ENCODE results near the gene TOP2A. TPM values are rescaled to one million over a fixed set of nuclear protein-coding genes. Genes with fewer than 3 reads are reported as not detected.
A peak's percentile ranks its signal among the peaks of the same experiment; 100 is the strongest.

TOP2A gene
- total RNA-seq, 1 donor = 14.5 TPM

GRCh38 chr17:40342504-40343218 is 75.0 kb downstream of the TOP2A start:
- DNase-seq (ENCODE audit: insufficient read length, low spot score, missing footprints) = peak; percentile 89
- H3K79me2 ChIP-seq (ENCODE audit: insufficient read depth, low read length) = peaks cover 85% of the 10 kb centered on the region
- no peak overlapping the region for H2AFZ ChIP-seq (ENCODE audit: low read length)
- peaks cover 54% of the 10 kb centered on the region for H4K20me1 ChIP-seq (ENCODE audit: insufficient read depth, low read length)
- peaks cover 4% of the 10 kb centered on the region for H3K36me3 ChIP-seq (ENCODE audit: insufficient read depth, low read length)
- TF ChIP-seq CTCF (IDR thresholded peaks at IDR 0.05; ENCODE audit: extremely low read depth, low read depth, low read length) = no peak
- H3K4me1 ChIP-seq (ENCODE audit: insufficient read depth, low read length) = peaks cover 53% of the 10 kb centered on the region
- peak overlapping the region; percentile 92 for H3K4me2 ChIP-seq (ENCODE audit: insufficient read depth, low read length)
- no peaks in the 10 kb centered on the region for H3K9me3 ChIP-seq (ENCODE audit: low read depth, low read length)
- peak overlapping the region; percentile 72 for H3K27ac ChIP-seq (ENCODE audit: low read depth, low read length)
- no peaks in the 10 kb centered on the region for H3K27me3 ChIP-seq (ENCODE audit: insufficient read depth, low read length)
- H3K4me3 ChIP-seq (ENCODE audit: insufficient read depth, low read length) = peak overlapping the region; percentile 81

GRCh38 chr17:40341808-40342503 is 75.7 kb downstream of the TOP2A start:
- peaks cover 52% of the 10 kb centered on the region for H4K20me1 ChIP-seq (ENCODE audit: insufficient read depth, low read length)
- peaks cover 85% of the 10 kb centered on the region for H3K79me2 ChIP-seq (ENCODE audit: insufficient read depth, low read length)

GRCh38 chr17:40340880-40341807 is 76.6 kb downstream of the TOP2A start:
- Histone ChIP-seq H3K36me3 (ENCODE audit: insufficient read depth, low read length) (peaks cover 5% of the 10 kb centered on the region), H2AFZ (ENCODE audit: low read length) (no peak overlapping the region), H4K20me1 (ENCODE audit: insufficient read depth, low read length) (peaks cover 47% of the 10 kb centered on the region), H3K4me1 (ENCODE audit: insufficient read depth, low read length) (peaks cover 43% of the 10 kb centered on the region), H3K9me3 (ENCODE audit: low read depth, low read length) (no peaks in the 10 kb centered on the region), H3K79me2 (ENCODE audit: insufficient read depth, low read length) (peaks cover 82% of the 10 kb centered on the region), H3K27ac (ENCODE audit: low read depth, low read length) (peak overlapping the region; percentile 79), H3K4me3 (ENCODE audit: insufficient read depth, low read length) (peak overlapping the region; percentile 81), H3K27me3 (ENCODE audit: insufficient read depth, low read length) (no peaks in the 10 kb centered on the region), H3K4me2 (ENCODE audit: insufficient read depth, low read length) (peak overlapping the region; percentile 92)
- peak; percentile 94 for DNase-seq (ENCODE audit: insufficient read length, low spot score, missing footprints)
- TF ChIP-seq CTCF (IDR thresholded peaks at IDR 0.05; ENCODE audit: extremely low read depth, low read depth, low read length) = no peak

More at GRCh38 chr17:40341808-40342503, 75.7 kb downstream of the TOP2A start:
- no peaks in the 10 kb centered on the region for H3K9me3 ChIP-seq (ENCODE audit: low read depth, low read length)
- peak overlapping the region; percentile 81 for H3K4me3 ChIP-seq (ENCODE audit: insufficient read depth, low read length)
- H3K27me3 ChIP-seq (ENCODE audit: insufficient read depth, low read length) = no peaks in the 10 kb centered on the region
- no peak overlapping the region for H2AFZ ChIP-seq (ENCODE audit: low read length)
- peak overlapping the region; percentile 79 for H3K27ac ChIP-seq (ENCODE audit: low read depth, low read length)
- H3K36me3 ChIP-seq (ENCODE audit: insufficient read depth, low read length) = peaks cover 5% of the 10 kb centered on the region
- H3K4me1 ChIP-seq (ENCODE audit: insufficient read depth, low read length) = peaks cover 47% of the 10 kb centered on the region
- no peak for TF ChIP-seq CTCF (IDR thresholded peaks at IDR 0.05; ENCODE audit: extremely low read depth, low read depth, low read length)
- H3K4me2 ChIP-seq (ENCODE audit: insufficient read depth, low read length) = peak overlapping the region; percentile 92
- peak; percentile 98 for DNase-seq (ENCODE audit: insufficient read length, low spot score, missing footprints)

Measured in osteoblast (primary cell).